HG03521 (cell line): Measurements from ENCODE around the gene TLX1.
A peak's percentile ranks its signal among the peaks of the same experiment; 100 is the strongest.

Source experiments
- ATAC-seq: cut with Tn5 transposase; IDR thresholded peaks from one replicate; pipeline ENCODE4 v1.9.1; 2021; ENCODE audit warnings: mild to moderate bottlenecking, moderate library complexity; ENCODE audit not compliant: unreplicated experiment

Gene TLX1

DNA sequence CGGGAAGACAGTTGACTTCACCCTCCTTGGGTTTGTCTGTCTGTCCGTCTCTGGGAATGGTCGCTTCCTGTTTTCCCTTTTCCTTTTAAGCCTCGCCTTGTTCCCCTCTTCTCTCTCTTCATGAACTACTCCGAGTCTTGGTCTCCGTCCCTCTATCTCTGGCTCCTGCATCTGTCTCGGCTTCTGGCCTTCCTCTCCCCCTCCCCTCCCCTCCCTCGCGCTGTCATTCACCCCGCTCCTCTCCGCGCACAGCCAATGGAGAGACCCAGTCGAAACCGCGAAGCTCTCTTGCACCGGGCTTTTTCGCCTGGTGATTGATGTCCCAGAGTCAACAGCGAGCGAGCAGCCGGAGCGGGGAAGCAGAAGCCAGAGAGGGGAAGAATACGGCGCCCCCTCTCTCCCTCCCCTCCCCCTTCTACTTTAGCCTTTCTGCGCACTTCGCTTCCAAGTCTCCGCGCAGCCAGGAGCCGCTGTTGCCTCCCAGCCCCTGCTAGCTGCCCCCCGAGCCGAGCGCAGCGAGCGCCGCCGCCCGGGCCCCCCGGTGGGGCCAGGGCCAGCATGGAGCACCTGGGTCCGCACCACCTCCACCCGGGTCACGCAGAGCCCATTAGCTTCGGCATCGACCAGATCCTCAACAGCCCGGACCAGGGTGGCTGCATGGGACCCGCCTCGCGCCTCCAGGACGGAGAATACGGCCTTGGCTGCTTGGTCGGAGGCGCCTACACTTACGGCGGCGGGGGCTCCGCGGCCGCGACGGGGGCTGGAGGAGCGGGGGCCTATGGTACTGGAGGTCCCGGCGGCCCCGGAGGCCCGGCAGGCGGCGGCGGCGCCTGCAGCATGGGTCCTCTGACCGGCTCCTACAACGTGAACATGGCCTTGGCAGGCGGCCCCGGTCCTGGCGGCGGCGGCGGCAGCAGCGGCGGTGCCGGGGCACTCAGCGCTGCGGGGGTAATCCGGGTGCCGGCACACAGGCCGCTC is at the start of gene TLX1:
TSS of gene TLX1 (plus strand) at position 317 of the 978 bp plus-strand sequence. CDS start at position 559, 242 bp downstream.
- no peak for ATAC-seq

DNA sequence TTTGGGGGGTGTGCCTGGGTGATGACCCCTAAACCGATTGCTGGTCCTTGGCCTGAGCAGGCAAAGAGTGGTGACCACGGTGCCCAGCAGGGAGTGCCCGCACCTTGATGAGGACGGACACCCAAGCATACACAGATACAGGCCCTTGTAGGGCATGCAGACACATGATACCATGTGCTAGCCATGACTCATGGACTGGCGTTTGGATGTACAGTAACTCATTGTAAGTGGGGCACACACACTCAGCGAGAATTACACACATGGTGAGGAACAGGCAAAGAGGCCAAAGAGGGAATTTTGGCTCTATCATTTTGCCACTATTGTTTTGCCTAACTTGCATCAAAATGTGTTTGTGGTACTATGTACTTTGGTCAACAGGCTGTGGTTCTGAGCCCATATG is 45.3 kb upstream of the TLX1 start:
- no peak for ATAC-seq

DNA sequence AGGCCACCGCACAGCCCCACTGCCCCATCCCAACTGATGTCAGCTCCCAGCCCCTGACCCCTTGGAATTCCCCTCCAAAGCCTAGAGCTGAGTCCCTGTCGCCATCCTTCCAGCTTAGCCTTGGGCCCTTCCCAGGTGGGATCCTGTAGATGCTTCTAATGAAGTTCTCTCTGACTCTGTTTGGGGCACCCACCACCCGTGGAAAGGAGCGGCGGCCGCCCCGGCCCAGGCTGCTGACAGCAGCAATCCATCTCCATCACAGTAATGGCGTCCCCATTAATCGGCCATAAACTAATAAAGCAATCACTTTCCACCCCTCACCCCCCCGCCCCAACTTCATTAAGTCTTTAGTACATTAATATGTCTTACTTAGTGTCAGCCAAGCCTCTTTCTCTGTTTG is 43.7 kb upstream of the TLX1 start:
- ATAC-seq = no peak

DNA sequence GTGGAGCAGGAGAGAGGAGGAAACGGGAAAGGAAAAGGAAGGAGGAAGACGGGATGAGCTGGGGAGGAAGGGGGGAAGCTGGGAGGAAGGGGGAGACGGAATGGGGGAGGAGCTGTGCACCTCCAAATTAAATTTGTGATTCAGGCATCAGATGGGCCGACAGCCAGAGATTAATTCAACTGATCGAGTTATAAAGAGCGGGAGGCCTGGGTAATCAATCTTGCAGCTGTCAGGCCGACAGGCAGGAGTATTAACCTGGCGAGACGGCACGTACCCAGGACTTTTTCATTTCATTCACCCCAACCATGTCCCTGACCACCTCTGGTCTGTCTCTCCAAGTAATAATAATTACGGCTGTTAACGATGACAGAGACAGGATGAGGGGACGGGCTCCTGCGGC is 43.1 kb upstream of the TLX1 start:
- ATAC-seq = no peak

DNA sequence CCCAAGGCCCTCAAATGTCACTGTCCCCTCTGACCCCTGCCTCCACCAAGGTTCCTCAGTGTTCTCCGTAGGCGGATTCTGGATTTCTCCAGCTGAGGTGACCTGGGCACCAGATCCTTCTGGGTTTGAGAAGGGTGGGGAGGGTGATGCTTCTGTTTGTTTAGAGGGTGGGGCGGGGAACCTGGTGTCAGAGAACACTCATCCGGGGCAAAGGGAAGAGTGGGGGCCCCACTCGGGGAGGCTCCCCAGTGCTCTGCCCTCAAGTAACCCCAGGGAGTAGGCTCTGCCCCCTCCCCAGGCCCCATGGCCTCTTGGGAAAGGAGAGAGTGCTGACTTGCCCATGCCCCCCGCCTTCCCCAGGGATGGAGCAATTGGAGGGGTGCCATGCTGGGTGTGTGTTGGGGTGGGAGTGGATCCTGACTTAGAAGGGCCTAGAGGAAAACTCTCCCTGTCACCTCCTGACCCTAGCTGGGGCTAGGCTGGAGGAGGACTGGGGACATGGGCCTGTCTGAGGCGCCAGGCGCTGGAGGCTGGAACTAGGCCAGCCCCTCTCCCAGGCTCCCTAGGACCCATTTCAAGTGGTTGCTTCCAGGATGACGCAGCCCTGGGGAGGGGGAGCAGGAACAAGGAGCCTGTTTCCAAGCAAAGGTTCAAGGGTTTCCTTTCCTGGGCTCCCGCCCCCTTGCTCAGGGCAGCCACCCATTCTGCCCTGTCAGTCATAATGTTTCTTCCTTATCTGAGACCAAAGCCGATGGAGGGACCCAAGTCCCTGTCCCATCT is 41.4 kb upstream of the TLX1 start:
- ATAC-seq = no peak

DNA sequence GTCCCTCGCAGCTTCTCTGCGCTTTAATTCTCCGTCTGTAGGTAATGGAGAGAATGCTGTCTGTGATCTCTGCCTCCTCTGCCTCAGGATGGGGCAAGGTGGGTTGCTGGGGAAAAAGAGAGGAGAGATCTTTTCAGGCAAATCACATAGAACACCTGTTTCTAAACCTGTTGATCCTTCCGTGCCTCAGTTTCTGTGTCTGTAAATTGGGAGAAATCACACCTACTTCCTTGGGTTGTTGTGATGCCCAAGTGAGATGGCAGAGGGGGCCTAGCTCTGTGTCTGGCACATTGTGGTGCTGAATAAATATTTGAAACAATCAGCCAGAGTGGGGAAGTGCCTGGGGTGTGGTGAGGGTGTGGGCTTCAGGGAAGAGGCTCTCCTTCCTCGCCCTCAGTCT is 40.5 kb upstream of the TLX1 start:
- no peak for ATAC-seq

DNA sequence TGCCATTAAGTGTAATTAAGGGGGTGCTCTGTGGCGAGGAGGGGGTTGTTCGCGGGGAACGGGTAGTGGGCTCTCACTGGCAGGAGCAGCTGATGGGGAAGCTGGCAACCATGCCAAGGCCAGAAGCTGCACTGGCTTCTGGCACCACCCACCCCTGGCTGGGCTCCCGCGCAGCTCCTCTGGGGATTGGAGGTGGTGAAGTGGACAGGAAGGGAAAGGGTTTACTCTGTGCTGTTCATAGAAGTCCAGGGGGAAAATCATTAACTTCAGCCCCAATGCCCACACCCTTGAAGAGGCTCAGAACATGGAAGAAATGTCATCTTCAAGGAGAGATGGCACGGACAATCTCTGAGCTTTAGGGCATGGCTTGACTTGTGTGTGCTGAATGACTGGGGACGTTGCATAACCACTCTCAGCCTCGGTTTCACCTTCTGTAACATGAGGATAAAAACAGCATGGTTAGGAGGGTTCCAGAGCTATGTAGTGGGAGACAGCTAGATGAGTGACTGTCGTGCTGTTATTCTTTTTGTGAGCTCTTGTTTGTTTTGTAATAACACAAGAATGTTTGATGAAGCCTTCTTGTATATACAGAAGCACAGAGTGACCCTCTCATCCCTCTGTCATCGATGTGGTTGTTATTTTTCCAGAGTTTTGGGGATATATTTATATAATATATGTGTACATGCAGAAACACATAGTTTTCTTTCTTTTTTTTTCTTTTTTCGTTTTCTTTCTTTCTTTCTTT is 39.4 kb upstream of the TLX1 start:
- no peak for ATAC-seq

DNA sequence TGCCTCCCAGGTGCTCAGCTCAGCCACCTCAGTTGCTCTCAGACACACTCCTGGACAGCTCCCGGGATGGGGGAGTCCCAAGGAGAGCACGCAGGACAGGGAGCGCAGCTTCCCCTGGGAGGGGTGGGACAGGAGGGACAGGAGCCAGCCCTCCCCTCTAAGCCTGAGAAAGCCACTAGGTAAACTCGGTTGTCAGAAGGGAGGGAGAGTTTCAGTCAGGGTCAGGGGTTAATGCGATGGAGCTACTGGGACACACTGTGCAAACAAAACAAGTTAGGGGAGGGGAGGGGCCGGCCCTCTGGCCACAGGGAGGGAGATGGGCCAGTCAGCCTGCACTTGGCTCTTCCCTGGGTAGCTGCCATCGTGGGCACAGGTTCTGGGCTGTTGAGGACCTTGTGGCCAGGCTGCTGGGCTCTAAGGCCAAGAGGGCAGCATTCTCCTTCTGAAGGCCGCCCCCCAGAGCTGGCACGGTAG is 38.2 kb upstream of the TLX1 start:
- no peak for ATAC-seq

DNA sequence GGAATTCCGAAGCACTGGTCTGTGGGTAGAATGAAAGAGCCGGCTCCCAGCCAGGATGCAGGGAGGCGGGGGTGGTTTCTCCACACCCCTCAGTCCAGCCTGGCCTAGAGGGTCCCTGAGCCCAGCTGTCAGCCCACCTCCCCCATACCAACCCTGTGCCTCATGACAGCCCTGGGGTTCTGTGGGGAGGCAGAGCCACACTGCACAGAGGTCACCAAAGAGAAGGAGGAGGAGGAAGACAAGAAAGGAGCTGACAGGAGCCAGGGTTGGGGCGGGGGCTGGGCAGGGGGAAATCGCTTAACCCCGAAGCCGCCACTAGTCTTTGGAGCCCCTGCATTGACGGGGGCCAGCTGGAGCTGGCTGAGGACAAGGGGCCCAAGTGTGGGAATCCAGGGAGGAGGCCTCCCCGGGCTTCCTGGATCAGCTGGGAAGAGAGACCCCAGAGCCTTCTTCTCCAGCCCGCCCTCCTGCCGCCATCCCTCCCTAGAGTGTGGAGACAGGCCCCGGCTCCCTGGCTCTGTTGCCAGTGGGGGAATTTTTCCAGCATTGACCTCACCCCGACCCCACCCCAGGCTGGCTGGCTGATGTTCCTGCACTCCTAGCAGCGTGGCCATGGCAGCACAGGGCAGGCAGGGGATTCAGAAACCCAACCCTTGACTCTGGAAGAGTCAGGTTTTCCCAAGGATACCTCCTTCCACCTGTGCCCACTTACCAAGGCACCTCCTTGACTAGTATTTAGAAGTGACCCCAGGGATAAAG is 36.8 kb upstream of the TLX1 start:
- no peak for ATAC-seq

DNA sequence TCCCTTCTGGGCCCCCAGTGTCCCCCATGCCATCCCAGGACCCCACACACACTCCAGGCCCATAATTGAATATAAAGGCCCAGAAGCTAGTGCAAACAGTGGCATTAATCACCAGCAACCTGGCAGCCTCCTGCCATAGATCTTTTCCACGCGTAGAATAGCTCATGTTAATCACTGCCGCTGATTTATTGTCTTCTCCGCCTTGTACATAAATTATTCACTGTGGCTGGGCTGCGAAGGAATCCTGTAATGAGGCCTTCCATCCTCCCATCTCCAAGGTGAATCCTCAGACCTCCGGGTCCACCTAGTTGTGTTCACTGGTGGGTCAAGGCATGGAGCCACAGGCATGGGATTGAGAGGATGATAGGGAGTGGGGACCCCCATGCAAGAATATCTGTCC is 36.1 kb upstream of the TLX1 start:
- ATAC-seq = no peak

DNA sequence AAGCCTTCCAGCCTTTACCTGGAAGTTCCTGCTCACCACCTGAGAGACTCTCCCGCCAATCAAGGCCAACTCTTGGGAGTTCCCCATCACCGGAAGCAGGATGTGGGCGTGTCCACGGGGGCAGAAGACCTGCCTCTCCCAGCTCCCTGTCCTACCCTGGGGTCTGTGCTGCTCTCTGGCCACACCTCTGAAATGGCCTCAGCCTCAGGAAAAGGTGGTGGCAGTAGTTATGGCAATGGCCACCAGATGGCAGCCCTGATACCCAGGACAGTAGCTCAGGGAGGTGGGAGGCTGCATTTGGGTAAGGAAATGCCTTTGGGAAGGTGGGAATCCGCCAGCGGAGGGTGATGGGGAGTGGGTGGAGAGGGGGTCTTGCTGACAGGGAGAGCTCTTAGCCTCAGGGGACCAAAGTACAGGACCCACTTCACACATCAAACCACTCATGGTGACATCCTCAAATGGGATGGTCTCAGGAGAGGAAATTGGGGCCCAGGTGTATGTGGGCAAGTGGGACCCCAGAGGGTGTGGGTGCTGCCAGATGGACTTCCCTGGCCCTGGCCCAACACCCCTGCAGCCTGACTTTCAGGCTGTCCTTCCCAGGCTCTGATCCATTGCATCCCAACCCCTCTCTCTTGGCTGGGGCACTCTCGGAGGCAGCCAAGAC is 35.4 kb upstream of the TLX1 start:
- ATAC-seq = peak; percentile 74

DNA sequence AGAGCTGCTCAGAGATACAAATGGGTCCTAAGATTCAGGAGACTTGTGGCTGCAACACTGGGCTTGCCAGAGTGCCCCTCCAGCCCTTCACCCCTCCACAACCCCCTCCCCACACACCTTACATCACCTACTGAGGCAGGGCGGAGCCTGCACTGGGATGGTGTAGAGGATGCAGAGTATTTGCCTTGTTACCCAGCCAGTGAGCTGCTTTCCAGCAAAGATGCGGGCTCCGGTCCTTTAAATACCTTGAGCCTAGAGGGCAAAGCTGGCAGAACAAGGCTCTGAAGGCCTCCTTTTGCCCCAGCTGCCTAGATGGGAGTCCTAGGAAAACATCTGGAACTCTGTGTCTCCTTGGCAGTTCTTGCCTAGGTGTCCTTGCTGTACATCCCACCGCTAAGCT is 34.7 kb upstream of the TLX1 start:
- no peak for ATAC-seq

DNA sequence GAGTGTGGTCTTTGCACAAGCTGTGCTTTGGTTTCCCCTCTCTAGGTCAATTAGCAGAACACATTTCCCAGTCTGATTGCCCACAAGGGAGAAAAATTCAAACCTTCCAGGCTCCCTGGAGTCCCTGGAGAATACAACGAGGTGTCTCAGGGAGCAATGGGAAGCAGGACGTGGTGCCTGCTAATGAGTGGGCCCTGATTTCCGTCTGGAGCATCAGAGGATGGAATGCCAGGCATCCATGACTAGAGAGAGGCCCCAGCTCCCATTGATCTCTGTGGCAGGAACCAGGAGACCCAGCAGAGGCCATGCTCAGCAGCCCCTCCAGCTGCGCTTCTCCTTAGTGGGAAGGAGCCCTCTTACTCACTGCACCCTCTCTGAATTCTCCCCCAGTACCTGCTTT is 33.2 kb upstream of the TLX1 start:
- no peak for ATAC-seq

DNA sequence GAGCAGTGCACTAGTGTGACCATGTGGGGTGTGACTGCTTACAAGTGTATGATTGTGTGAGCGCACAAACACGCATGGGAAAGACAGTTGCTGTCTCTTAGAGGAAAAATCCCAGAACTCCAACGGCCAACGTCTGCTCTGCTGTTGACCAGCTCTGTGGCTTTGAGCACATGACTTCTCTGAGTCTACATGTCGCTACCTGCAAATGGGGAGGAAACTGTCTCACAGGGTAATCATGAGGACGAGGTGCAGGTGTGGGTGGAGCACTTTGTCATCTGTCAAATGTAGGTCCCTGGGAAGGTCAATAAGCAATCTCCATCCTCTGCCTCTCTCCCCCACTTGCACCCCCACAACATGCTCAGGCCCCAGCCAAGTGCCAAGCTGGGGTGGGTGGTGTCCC is 31.2 kb upstream of the TLX1 start:
- no peak for ATAC-seq

DNA sequence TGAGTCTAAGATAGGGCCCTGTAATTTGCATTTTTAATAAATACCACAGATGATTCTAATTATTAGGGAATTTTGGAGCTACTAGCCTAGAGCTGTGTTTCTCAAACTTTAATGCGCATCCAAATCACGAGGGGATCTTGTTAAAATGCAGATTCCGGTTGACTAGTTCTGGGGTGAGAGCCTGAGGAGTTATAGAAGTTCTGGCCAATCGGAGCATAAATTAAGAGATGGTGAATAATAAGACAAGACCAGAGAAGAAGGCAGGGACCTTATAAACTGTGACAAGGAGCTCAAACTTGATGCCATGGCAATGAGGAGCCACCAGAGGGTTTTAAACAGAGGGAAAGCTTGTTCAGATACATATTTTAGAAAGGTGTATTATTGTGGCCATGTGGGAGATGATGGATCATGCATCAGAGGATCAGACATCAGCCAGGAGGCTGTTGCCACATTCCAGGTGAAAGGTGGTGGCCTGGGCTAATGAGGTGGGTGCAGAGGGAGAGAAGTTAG is 29.7 kb upstream of the TLX1 start:
- ATAC-seq = no peak

DNA sequence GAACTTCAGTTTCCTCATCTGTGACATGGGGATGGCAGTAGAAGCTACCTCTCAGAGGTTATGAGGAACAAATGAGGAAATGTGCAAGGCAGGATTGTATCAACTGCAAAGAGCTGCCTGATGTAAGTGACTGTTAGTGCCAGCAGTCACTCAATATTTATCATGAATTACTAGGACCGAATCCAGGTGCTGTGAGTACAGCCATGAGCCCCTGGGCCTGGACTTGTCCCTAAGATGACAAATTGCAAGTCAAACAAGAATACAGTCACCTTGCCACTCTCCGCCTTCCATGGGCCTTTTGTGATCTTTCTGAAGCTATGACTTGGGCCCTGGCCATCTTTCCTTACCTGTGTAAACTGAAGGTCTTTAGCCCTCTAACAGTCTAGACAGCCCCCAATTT is 27.7 kb upstream of the TLX1 start:
- ATAC-seq = no peak

DNA sequence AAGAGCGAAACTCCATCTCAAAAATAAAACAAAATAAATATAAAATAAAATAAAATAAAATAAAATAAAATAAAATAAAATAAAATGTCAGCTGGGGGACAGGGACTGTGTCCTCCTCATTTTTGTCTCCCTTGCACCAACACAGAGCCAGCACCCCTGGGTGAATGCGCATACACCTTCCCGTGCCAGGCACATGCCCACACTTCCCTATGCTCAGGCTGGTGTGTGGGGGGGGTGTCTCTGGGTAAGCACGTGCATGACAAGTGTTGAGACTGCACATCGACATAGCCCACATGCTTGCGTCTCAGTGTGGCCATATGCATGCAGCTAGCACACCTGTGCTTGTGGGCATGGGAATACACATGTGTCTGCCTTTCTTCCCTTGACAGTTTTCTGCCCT is 24.7 kb upstream of the TLX1 start:
- no peak for ATAC-seq

DNA sequence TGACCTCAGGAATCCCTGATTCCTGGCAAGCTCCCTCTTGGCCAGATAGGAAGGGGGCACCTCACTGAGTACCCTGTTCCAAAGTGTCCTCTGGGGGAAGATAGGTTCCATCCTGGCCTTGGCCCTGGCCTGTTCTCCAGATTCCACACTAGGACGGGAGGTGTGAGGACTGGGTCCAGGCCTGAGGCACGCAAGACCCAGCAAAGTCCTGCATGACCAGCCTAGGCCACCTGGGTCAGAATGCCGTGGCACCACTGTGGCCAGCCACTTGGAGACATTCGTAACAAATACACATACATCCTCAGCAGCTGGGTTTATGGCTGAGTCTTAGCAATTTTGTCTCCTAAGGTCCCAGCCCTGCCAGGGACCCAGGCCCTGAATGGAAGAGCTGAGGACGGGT is 23.3 kb upstream of the TLX1 start:
- no peak for ATAC-seq

DNA sequence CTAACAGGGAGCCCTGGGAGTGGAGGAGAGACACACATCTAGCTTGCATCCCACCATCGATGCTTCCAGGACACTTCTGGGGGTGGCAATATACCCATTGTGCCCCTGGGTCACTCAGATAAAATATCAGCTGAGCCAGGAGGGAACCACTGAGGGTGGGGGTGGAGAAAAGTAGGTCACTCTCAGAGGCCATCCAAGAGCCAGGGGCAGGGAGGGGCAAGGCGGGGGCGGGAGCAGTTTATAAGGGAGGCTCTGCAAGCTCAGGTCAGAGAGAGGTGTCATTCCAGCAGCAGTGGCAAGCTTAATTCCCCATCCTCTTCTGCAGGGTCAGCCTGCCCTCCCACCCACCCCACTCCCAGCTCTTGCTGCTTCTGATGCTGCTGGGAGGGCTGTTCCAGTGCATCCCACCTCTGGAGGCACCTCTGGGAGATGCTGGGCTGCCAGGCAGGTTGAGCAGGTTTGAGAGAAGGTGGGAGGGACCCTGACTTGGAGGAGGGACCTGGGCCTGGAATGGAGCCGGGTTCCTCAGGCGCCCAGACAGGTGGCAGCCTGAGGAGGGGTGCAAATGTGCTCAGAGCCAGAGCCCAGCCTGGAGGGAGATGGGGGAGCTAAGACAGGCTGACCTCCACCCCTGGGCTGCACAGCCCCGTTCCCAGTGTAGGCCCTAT is 20.1 kb upstream of the TLX1 start:
- ATAC-seq = no peak
